ENCODE results near the gene FBXO45.

DNA sequence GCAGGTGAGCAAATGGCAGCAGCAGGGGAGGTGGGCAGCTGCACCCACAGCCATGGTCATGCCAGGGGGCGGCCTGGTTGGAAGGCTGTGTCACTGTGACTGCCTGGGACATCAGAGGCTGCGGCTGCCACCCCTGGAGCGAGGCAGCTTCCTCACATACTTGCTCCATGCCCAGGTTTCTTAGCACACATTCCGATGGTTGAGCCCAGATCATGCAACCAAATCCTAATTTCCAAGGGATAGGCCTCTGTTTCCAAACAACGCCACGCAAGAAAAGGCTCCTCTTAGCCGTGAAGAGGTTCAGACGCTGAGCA is 59.4 kb downstream of the FBXO45 start:
- TF ChIP-seq POLR2A (IDR thresholded peaks at IDR 0.05; ENCODE audit: low read depth, low read length) (no peak), POLR2AphosphoS5 (IDR thresholded peaks at IDR 0.05; ENCODE audit: low read depth, low read length) (no peak), PAX5 (IDR thresholded peaks at IDR 0.05; ENCODE audit: insufficient read depth, low read length, severe bottlenecking) (no peak), POU2F2 (IDR thresholded peaks at IDR 0.05; ENCODE audit: low read depth, low read length) (no peak), TAF1 (IDR thresholded peaks at IDR 0.05; ENCODE audit: low read depth, low read length) (no peak)

Measured in GM12891 (cell line).